Neutrophil (primary cell): ENCODE results near the gene RABEP2.

Source experiments
- H3K27ac ChIP-seq: fragments of 200-600 bp; sonication (generic); 2 replicates; pipeline ENCODE4 v1.5.1; 2016; ENCODE audit warnings: mild to moderate bottlenecking, moderate library complexity
- H3K27me3 ChIP-seq: fragments of 200-600 bp; sonication (generic); 2 replicates; pipeline ENCODE4 v1.6.0; 2016; ENCODE audit warnings: mild to moderate bottlenecking
- H3K36me3 ChIP-seq: fragments of 200-600 bp; sonication (generic); 2 replicates; pipeline ENCODE4 v1.5.1; 2017
- H3K4me1 ChIP-seq, 2 experiments: fragments of 200-600 bp in 1 of 2; sonication (generic) in 1 of 2; 1 replicate in 1 of 2; 2 replicates in 1 of 2; pipeline versions ENCODE4 v1.5.1 to v1.6.1; 2013 to 2016; ENCODE audit warnings: low read depth in 1 of 2, low read length in 1 of 2, mild to moderate bottlenecking in 1 of 2, moderate library complexity in 1 of 2; ENCODE audit not compliant: control insufficient read depth in 1 of 2, insufficient read depth in 1 of 2
- H3K4me3 ChIP-seq, 2 experiments: fragments of 200-600 bp in 1 of 2; sonication (generic) in 1 of 2; 1 replicate in 1 of 2; 2 replicates in 1 of 2; pipeline ENCODE4 v1.5.1; 2013 to 2016; ENCODE audit warnings: low read depth in 1 of 2, low read length in 1 of 2, mild to moderate bottlenecking in 1 of 2, moderate library complexity in 1 of 2
- H3K9me3 ChIP-seq: fragments of 200-600 bp; sonication (generic); 2 replicates; pipeline ENCODE4 v1.5.1; 2016
- TF ChIP-seq, protein P1 (sequence below): fragments of 200-600 bp; sonication (generic); IDR thresholded peaks from 2 replicates; pipeline ENCODE4 v1.5.1; 2016; ENCODE audit warnings: antibody characterized with exemption

Gene RABEP2

DNA sequence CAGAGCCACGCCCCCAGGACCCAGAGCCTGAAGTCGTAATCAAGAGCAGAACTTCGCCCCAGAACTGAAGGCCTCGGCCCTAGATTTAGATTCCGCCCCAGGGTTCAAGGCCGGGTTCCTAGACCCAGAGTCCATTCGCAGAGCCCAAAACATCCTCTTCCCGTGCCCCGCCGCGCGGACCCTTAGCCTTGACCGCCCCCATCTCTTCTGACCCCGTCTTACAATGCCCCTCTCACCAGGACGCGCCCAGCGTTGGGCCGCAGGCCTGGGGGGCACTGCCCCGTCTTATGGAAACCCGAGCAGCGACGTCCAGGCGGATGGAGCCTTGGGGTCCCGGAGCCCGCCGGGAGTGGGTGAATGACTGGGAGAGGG is 11.7 kb upstream of the RABEP2 start:
- TF ChIP-seq, protein P1, sequence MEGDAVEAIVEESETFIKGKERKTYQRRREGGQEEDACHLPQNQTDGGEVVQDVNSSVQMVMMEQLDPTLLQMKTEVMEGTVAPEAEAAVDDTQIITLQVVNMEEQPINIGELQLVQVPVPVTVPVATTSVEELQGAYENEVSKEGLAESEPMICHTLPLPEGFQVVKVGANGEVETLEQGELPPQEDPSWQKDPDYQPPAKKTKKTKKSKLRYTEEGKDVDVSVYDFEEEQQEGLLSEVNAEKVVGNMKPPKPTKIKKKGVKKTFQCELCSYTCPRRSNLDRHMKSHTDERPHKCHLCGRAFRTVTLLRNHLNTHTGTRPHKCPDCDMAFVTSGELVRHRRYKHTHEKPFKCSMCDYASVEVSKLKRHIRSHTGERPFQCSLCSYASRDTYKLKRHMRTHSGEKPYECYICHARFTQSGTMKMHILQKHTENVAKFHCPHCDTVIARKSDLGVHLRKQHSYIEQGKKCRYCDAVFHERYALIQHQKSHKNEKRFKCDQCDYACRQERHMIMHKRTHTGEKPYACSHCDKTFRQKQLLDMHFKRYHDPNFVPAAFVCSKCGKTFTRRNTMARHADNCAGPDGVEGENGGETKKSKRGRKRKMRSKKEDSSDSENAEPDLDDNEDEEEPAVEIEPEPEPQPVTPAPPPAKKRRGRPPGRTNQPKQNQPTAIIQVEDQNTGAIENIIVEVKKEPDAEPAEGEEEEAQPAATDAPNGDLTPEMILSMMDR, result no peak
- H3K4me1 ChIP-seq, result peaks cover 11 to 12% of the 10 kb centered on the region in 2 experiments
- H3K36me3 ChIP-seq, result no peaks in the 10 kb centered on the region
- H3K27me3 ChIP-seq, result no peaks in the 10 kb centered on the region
- H3K27ac ChIP-seq, result no peak overlapping the region
- H3K4me3 ChIP-seq, result peak overlapping the region; percentile 27 to 47
- no peaks in the 10 kb centered on the region for H3K9me3 ChIP-seq

DNA sequence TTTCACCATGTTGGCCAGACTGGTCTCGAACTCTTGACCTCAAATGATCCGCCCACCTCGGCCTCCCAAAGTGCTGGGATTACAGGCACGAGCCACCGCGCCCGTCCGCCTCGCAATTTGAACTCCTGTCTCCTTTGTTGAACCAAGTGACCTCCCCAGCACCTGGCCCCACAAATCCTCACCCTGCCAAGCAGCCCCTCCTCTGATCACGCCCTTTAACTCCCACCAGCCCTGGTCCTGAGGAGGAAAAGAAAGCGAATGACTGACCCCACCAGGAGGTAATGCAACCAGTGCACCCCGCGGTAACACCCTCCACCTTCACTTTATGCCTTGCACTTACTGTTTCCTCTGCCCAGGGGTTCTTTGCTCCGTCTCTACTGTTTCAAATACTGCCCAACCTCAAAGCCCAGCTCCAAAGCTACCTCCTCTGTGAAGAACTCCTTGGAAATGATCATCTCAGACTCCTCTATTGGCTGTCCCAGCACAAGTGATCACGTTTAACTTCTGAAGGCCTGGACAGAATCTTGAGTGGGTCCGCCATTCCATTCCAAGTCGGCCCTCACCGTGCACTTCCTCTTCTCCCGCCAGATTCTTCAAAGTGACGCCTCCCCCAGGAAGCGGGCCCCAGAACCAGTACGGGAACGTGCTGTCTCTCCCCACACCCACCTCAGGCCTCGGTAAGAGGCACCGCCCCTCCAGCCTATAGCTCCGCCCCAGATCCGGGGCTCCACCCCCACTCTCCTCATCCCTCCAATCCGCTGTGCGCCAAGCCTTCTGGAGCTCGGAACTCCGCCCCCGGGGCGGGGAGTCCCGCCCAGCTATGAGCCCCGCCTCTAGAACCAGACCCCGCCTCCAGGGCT is 11.1 kb upstream of the RABEP2 start:
- Histone ChIP-seq H3K36me3 (no peaks in the 10 kb centered on the region), H3K4me1 (peaks cover 11 to 12% of the 10 kb centered on the region in 2 experiments), H3K9me3 (no peaks in the 10 kb centered on the region), H3K4me3 (peak overlapping the region; percentile 27 to 47), H3K27ac (peak overlapping the region; percentile 57), H3K27me3 (no peaks in the 10 kb centered on the region)
- TF ChIP-seq, protein P1, result no peak

DNA sequence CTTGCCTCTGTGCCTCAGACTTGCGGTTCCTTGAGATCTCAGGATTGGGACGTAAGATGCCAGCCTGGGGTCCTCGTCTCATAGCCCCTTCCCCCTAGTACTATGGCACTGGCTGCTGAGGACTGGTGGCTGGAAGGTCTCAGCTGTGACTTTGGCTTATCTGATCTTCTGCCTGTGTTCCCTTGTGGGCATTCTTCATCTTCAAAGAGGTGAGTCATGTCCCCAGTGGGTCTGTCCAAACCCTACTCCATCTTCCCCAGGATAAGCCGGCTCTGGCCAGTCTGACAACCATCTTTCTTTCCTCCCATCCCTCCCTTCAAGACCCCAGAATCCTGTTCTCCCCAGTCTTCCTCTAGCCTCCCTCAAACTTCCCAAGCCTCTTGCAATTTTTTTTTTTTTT is 10.3 kb upstream of the RABEP2 start:
- TF ChIP-seq, protein P1, result no peak
- Histone ChIP-seq H3K27me3 (no peaks in the 10 kb centered on the region), H3K27ac (no peak overlapping the region), H3K9me3 (no peaks in the 10 kb centered on the region), H3K36me3 (no peaks in the 10 kb centered on the region), H3K4me1 (peaks cover 12 to 15% of the 10 kb centered on the region in 2 experiments), H3K4me3 (no peak overlapping the region)

DNA sequence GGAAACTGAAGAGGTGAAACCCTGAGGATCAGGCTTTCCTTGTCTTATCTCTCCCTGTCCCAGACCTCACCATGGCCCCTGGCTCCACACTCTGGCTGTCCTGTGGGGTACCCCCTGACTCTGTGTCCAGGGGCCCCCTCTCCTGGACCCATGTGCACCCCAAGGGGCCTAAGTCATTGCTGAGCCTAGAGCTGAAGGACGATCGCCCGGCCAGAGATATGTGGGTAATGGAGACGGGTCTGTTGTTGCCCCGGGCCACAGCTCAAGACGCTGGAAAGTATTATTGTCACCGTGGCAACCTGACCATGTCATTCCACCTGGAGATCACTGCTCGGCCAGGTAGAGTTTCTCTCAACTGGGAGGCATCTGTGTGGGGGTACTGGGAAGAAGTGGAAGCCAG is 8.1 kb upstream of the RABEP2 start:
- Histone ChIP-seq H3K27ac (no peak overlapping the region), H3K36me3 (no peaks in the 10 kb centered on the region), H3K9me3 (no peaks in the 10 kb centered on the region), H3K4me3 (no peak overlapping the region), H3K4me1 (peaks cover 12 to 15% of the 10 kb centered on the region in 2 experiments), H3K27me3 (no peaks in the 10 kb centered on the region)
- TF ChIP-seq, protein P1, result no peak

DNA sequence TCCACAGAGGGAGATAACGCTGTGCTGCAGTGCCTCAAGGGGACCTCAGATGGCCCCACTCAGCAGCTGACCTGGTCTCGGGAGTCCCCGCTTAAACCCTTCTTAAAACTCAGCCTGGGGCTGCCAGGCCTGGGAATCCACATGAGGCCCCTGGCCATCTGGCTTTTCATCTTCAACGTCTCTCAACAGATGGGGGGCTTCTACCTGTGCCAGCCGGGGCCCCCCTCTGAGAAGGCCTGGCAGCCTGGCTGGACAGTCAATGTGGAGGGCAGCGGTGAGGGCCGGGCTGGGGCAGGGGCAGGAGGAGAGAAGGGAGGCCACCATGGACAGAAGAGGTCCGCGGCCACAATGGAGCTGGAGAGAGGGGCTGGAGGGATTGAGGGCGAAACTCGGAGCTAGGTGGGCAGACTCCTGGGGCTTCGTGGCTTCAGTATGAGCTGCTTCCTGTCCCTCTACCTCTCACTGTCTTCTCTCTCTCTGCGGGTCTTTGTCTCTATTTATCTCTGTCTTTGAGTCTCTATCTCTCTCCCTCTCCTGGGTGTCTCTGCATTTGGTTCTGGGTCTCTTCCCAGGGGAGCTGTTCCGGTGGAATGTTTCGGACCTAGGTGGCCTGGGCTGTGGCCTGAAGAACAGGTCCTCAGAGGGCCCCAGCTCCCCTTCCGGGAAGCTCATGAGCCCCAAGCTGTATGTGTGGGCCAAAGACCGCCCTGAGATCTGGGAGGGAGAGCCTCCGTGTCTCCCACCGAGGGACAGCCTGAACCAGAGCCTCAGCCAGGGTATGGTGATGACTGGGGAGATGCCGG is 7.5 kb upstream of the RABEP2 start:
- H3K4me1 ChIP-seq, result peaks cover 12 to 15% of the 10 kb centered on the region in 2 experiments
- TF ChIP-seq, protein P1, result no peak
- H3K27me3 ChIP-seq, result no peaks in the 10 kb centered on the region
- H3K36me3 ChIP-seq, result no peaks in the 10 kb centered on the region
- H3K4me3 ChIP-seq, result no peak overlapping the region
- H3K27ac ChIP-seq, result no peak overlapping the region
- H3K9me3 ChIP-seq, result no peaks in the 10 kb centered on the region
